K562 (cell line): ENCODE measurements around the gene ZBTB2. TPM values are rescaled to one million over a fixed set of nuclear protein-coding genes. Genes with fewer than 3 reads are reported as not detected.

ENCODE experiments used
- ATAC-seq: fragments of 200-7000 bp; cut with Tn5 transposase; 3 replicates; pipeline ENCODE4 v1.9.1; 2020; ENCODE audit warnings: moderate library complexity
- BruUV-seq: library from RNA; stranded (reverse); fragments of 400-500 nt; replicated peaks from 2 replicates; lab custom pipeline; 2021; lab: Mats Ljungman, UMichigan
- CTCF ChIA-PET: fragments of 300-600 bp; formaldehyde crosslinking; extraction: SDS; loops from one replicate; lab custom pipeline; 2021; ENCODE audit warnings: low intra/inter-chr PET ratio; lab: Yijun Ruan, JAX
- POLR2A ChIA-PET: fragments of 300-600, 350-650 bp; sonication (Branson Sonifier 250); formaldehyde crosslinking; extraction: SDS; loops from one replicate; lab custom pipeline; 2021; ENCODE audit warnings: antibody characterized with exemption, inconsistent platforms; lab: Yijun Ruan, JAX
- DNase-seq, 4 experiments: peaks; one replicate each; pipeline versions ENCODE4 v3.0.0 to v3.0.0-alpha.2; 2011 to 2018; ENCODE audit warnings: low spot score in 3 of 4, mixed read lengths in 3 of 4; ENCODE audit errors: extremely low read depth in 1 of 4
- FAIRE-seq: peaks from 2 replicates; lab custom pipeline; 2011; peaks lifted over from hg19 to GRCh38; lab: Jason Lieb, UNC
- H2AFZ ChIP-seq: 2 replicates; pipeline ENCODE4 v1.6.0; 2011; ENCODE audit warnings: low read depth, low read length, control low read depth, inconsistent platforms
- H3K27ac ChIP-seq: fragments of 200-600 bp; 3 replicates; pipeline ENCODE4 v1.8.0; 2011; ENCODE audit warnings: low read depth, mild to moderate bottlenecking, control low read depth, inconsistent platforms, low read length, moderate library complexity, mixed read lengths; ENCODE audit errors: extremely low read depth
- H3K27me3 ChIP-seq, 2 experiments: fragments of 300-600 bp in 1 of 2; 2 replicates in 1 of 2; 3 replicates in 1 of 2; pipeline versions ENCODE4 v1.6.0 to v1.8.0; 2011; ENCODE audit warnings: inconsistent platforms in 2 of 2, low read length in 2 of 2, mild to moderate bottlenecking in 1 of 2, mixed read lengths in 1 of 2, moderate library complexity in 1 of 2; ENCODE audit not compliant: control insufficient read depth in 2 of 2, insufficient read depth in 2 of 2
- H3K36me3 ChIP-seq: fragments of 300-600 bp; 3 replicates; pipeline ENCODE4 v1.8.0; 2011; ENCODE audit warnings: mild to moderate bottlenecking, low read length, inconsistent platforms; ENCODE audit not compliant: control insufficient read depth, insufficient read depth
- H3K4me1 ChIP-seq, 2 experiments: fragments of 200-600 bp in 1 of 2; replicated peaks in 1 of 2; 2 replicates in 1 of 2; 3 replicates in 1 of 2; pipeline versions ENCODE4 v1.5.1 to v1.8.0; 2011; ENCODE audit warnings: inconsistent platforms in 2 of 2, low read length in 2 of 2, mild to moderate bottlenecking in 1 of 2, mixed read lengths in 1 of 2, moderate library complexity in 1 of 2; ENCODE audit not compliant: control insufficient read depth in 2 of 2, insufficient read depth in 2 of 2
- H3K4me2 ChIP-seq: 2 replicates; pipeline ENCODE4 v1.6.1; 2011; ENCODE audit warnings: low read length, control low read depth, inconsistent platforms, mixed read lengths; ENCODE audit not compliant: insufficient read depth
- H3K4me3 ChIP-seq: fragments of 200-600 bp; sonication (generic), shearing (Covaris generic); 2 replicates; pipeline ENCODE4 v1.5.1; 2016; ENCODE audit warnings: control low read depth, inconsistent platforms
- H3K79me2 ChIP-seq: fragments of 200-600 bp; 3 replicates; pipeline ENCODE4 v1.8.0; 2011; ENCODE audit warnings: low read length, inconsistent platforms; ENCODE audit not compliant: control insufficient read depth, insufficient read depth
- H3K9ac ChIP-seq, 2 experiments: 2 replicates each; pipeline versions ENCODE4 v1.6.0 to v1.6.1; 2011; ENCODE audit warnings: low read depth in 2 of 2, low read length in 2 of 2, control low read depth in 1 of 2, inconsistent platforms in 1 of 2, mild to moderate bottlenecking in 1 of 2, mixed read lengths in 1 of 2; ENCODE audit not compliant: insufficient read depth in 1 of 2
- H3K9me1 ChIP-seq: one replicate; pipeline ENCODE4 v1.6.0; 2011; ENCODE audit warnings: inconsistent platforms, mild to moderate bottlenecking, low read length, moderate library complexity; ENCODE audit not compliant: control insufficient read depth, insufficient read depth
- H3K9me3 ChIP-seq: replicated peaks from 2 replicates; pipeline ENCODE4 v1.5.1; 2011; ENCODE audit warnings: low read depth, low read length, inconsistent platforms; ENCODE audit not compliant: control insufficient read depth, insufficient read depth
- H4K20me1 ChIP-seq: replicated peaks from 2 replicates; pipeline ENCODE4 v1.6.1; 2011; ENCODE audit warnings: low read length, inconsistent platforms, mixed read lengths; ENCODE audit not compliant: control insufficient read depth, insufficient read depth
- ADNP ChIP-seq: fragments of 200-800 bp; sonication (Bioruptor generic); IDR thresholded peaks from 2 replicates; pipeline ENCODE4 v1.6.1; 2016; ENCODE audit warnings: missing genetic modification characterization, missing compliant biosample characterization
- IFI16 ChIP-seq: fragments of 250-450 bp; sonication (Bioruptor Pico); IDR thresholded peaks from 2 replicates; pipeline ENCODE4 v2.1.2; 2022; ENCODE audit warnings: mild to moderate bottlenecking, inconsistent platforms
- KDM4B ChIP-seq, 2 experiments: fragments of 450-650 bp in 1 of 2; sonication (generic) in 1 of 2; IDR thresholded peaks; 2 replicates each; pipeline ENCODE4 v1.6.1; 2016 to 2017; ENCODE audit warnings: borderline replicate concordance in 2 of 2, antibody characterized with exemption in 1 of 2, low read depth in 1 of 2, mild to moderate bottlenecking in 1 of 2
- POLR2G ChIP-seq: fragments of 200-400 bp; formaldehyde crosslinking; IDR thresholded peaks from 2 replicates; pipeline ENCODE4 v1.6.1; 2017; ENCODE audit warnings: low read depth, mild to moderate bottlenecking, antibody characterized with exemption, low read length, moderate library complexity
- POLR2H ChIP-seq: IDR thresholded peaks from 2 replicates; pipeline ENCODE4 v1.6.1; 2016; ENCODE audit warnings: missing genetic modification characterization, low read depth, mild to moderate bottlenecking, control low read depth, missing compliant biosample characterization, moderate library complexity
- PTRF ChIP-seq: fragments of 450-650 bp; IDR thresholded peaks from 2 replicates; pipeline ENCODE4 v1.6.1; 2016; ENCODE audit warnings: mild to moderate bottlenecking, missing genetic modification characterization, missing compliant biosample characterization
- SAFB2 ChIP-seq: fragments of 200-400 bp; formaldehyde crosslinking; IDR thresholded peaks from 2 replicates; pipeline ENCODE4 v1.6.1; 2018; ENCODE audit warnings: borderline replicate concordance, low read length, low read depth, moderate library complexity; ENCODE audit not compliant: severe bottlenecking
- SETDB1 ChIP-seq: IDR thresholded peaks from one replicate; pipeline ENCODE4 v1.6.1; 2012; ENCODE audit warnings: low read length, control low read depth, inconsistent platforms
- TEAD4 ChIP-seq, 2 experiments: sonication (generic) in 1 of 2; formaldehyde crosslinking in 1 of 2; IDR thresholded peaks; 2 replicates each; pipeline versions ENCODE4 v1.6.1 to v1.8.0; 2012 to 2022; ENCODE audit warnings: borderline replicate concordance in 1 of 2, inconsistent platforms in 1 of 2, low read length in 1 of 2, mild to moderate bottlenecking in 1 of 2, missing genetic modification reagents in 1 of 2
- WGBS: fragments of 100-300 bp; shearing (Covaris generic); methylation state at CpG from one replicate; pipeline ENCODE4 v1.1.6; 2016; ENCODE audit warnings: low coverage, mixed read lengths; ENCODE audit not compliant: insufficient coverage; ENCODE audit errors: missing lambda C conversion rate; 5-methylcytosine and 5-hydroxymethylcytosine counted together
- in situ Hi-C: fragments of 300-500 bp; cut with MboI; formaldehyde crosslinking; loops from 4 replicates; pipeline ENCODE4 v1.15.0; 2018; ENCODE audit warnings: inconsistent platforms, mixed read lengths
- intact Hi-C: fragments of 100-400 bp; cut with micrococcal nuclease; formaldehyde crosslinking; loops from 2 replicates; pipeline ENCODE4 v1.14.2; 2022
- polyA plus RNA-seq, 8 experiments: library from polyadenylated mRNA; depleted of rRNA in 4 of 8; stranded (reverse) in 5 of 8; unstranded in 3 of 8; fragments of >200 nt; fragmentation: Nextera tagmentation in 2 of 8; fragmentation: Illumina TruSeq in 1 of 8; extraction: Ambion mirVana in 2 of 8; extraction: Trizol in 1 of 8; gene quantifications; 2 replicates each; pipeline versions ENCODE4 v1.2.1 to v1.2.3, GENCODE V29; 2011 to 2014; ENCODE audit warnings: inconsistent platforms in 1 of 8, missing spikeins in 1 of 8
- total RNA-seq, 7 experiments: library from RNA; depleted of rRNA in 6 of 7; stranded (reverse); fragments of >200 nt in 6 of 7; fragmentation: Illumina TruSeq in 2 of 7; extraction: Trizol in 2 of 7; gene quantifications; 2 replicates each; pipeline versions ENCODE4 v1.2.1 to v1.2.3, GENCODE V29; 2011 to 2021; ENCODE audit warnings: low replicate concordance in 1 of 7
- TF ChIP-seq, protein P1 (sequence below), 2 experiments: fragments of 450-650 bp in 1 of 2; sonication (generic) in 1 of 2; formaldehyde crosslinking; conservative IDR thresholded peaks; 2 replicates each; pipeline versions ENCODE4 v1.4.0 to v1.8.1; 2020 to 2022; ENCODE audit warnings: mild to moderate bottlenecking in 1 of 2, missing genetic modification reagents in 1 of 2
- TF ChIP-seq, protein P2 (sequence below): fragments of 450-650 bp; formaldehyde crosslinking; IDR thresholded peaks from 2 replicates; pipeline ENCODE4 v1.4.0; 2022; ENCODE audit warnings: missing genetic modification characterization
- TF ChIP-seq, protein P3 (sequence below): fragments of 200-800 bp; sonication (Bioruptor generic); IDR thresholded peaks from 2 replicates; pipeline ENCODE4 v1.6.1; 2017; ENCODE audit warnings: missing genetic modification characterization, missing compliant biosample characterization
- TF ChIP-seq, protein P4 (sequence below): fragments of 450-650 bp; formaldehyde crosslinking; conservative IDR thresholded peaks from 2 replicates; pipeline ENCODE4 v1.4.0; 2022; ENCODE audit warnings: mild to moderate bottlenecking, missing genetic modification characterization

Gene ZBTB2
- total and polyA plus RNA-seq, 9 of the 15 experiments (the other 6 are each of a cell fraction or from before 2014, with no cell fraction given): 5.1 to 26.2 (median 16.4) TPM

DNA sequence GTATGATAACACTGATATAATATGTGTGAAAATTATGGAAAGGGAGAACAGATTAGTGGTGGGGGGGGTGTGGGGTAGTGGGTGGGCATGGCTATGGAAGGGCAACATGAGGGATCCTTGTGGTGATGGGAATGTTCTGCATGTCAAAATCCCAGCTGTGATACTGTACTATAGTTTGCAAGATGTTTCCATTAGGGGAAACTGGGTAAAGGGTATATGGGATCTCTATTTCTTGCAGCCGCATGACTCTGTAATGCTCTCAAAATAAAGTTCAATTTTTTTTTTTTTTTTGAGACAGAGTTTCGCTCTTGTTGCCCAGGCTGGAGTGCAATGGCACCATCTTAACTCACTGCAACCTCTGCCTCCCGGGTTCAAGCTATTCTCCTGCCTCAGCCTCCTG, 14.3 kb downstream of the ZBTB2 start:
- Histone ChIP-seq H4K20me1 (no peaks in the 10 kb centered on the region), H3K9ac (no peak overlapping the region), H3K4me3 (no peak overlapping the region), H3K4me1 (peaks cover 11 to 12% of the 10 kb centered on the region in 2 experiments), H3K36me3 (peaks cover 15% of the 10 kb centered on the region; the same call in 1 of the 3 replicates), H3K9me1 (no peaks in the 10 kb centered on the region), H3K4me2 (no peak overlapping the region), H3K79me2 (peaks cover 66% of the 10 kb centered on the region), H3K9me3 (no peaks in the 10 kb centered on the region), H2AFZ (no peak overlapping the region), H3K27me3 (no peaks in the 10 kb centered on the region), H3K27ac (no peak overlapping the region)
- ATAC-seq: no peak
- ChIA-PET CTCF (no interaction called here), POLR2A (interaction anchor here (0.7 to 1.2 kb wide), 3 partner anchors 11 to 533 kb away, joined by 3 to 5 read pairs (median 3); no protein-coding TSS in a partner anchor)
- no TSS peak for BruUV-seq
- DNase-seq: no peak
- TF ChIP-seq SAFB2 (no peak), KDM4B (IDR thresholded peaks at IDR 0.05; ENCODE audit: borderline replicate concordance in 2 of 2, low read depth in 1 of 2) (no peak), IFI16 (CRISPR knock-in tag) (no peak), POLR2G (no peak), ADNP (tag) (no peak), TEAD4 (IDR thresholded peaks at IDR 0.05; ENCODE audit: low read length) (no peak), TEAD4 (CRISPR knock-in tag; IDR thresholded peaks at IDR 0.05; ENCODE audit: borderline replicate concordance) (no peak), PTRF (tag) (no peak), SETDB1 (no peak), POLR2H (tag) (no peak)
- TF ChIP-seq, protein P1, sequence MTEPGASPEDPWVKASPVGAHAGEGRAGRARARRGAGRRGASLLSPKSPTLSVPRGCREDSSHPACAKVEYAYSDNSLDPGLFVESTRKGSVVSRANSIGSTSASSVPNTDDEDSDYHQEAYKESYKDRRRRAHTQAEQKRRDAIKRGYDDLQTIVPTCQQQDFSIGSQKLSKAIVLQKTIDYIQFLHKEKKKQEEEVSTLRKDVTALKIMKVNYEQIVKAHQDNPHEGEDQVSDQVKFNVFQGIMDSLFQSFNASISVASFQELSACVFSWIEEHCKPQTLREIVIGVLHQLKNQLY (CRISPR knock-in tag; conservative IDR thresholded peaks at IDR 0.05): no peak
- TF ChIP-seq, protein P2, sequence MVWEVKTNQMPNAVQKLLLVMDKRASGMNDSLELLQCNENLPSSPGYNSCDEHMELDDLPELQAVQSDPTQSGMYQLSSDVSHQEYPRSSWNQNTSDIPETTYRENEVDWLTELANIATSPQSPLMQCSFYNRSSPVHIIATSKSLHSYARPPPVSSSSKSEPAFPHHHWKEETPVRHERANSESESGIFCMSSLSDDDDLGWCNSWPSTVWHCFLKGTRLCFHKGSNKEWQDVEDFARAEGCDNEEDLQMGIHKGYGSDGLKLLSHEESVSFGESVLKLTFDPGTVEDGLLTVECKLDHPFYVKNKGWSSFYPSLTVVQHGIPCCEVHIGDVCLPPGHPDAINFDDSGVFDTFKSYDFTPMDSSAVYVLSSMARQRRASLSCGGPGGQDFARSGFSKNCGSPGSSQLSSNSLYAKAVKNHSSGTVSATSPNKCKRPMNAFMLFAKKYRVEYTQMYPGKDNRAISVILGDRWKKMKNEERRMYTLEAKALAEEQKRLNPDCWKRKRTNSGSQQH (CRISPR knock-in tag): no peak
- TF ChIP-seq, protein P3, sequence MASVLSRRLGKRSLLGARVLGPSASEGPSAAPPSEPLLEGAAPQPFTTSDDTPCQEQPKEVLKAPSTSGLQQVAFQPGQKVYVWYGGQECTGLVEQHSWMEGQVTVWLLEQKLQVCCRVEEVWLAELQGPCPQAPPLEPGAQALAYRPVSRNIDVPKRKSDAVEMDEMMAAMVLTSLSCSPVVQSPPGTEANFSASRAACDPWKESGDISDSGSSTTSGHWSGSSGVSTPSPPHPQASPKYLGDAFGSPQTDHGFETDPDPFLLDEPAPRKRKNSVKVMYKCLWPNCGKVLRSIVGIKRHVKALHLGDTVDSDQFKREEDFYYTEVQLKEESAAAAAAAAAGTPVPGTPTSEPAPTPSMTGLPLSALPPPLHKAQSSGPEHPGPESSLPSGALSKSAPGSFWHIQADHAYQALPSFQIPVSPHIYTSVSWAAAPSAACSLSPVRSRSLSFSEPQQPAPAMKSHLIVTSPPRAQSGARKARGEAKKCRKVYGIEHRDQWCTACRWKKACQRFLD: no peak
- TF ChIP-seq, protein P4, sequence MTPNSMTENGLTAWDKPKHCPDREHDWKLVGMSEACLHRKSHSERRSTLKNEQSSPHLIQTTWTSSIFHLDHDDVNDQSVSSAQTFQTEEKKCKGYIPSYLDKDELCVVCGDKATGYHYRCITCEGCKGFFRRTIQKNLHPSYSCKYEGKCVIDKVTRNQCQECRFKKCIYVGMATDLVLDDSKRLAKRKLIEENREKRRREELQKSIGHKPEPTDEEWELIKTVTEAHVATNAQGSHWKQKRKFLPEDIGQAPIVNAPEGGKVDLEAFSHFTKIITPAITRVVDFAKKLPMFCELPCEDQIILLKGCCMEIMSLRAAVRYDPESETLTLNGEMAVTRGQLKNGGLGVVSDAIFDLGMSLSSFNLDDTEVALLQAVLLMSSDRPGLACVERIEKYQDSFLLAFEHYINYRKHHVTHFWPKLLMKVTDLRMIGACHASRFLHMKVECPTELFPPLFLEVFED: no peak
- no peak for FAIRE-seq
- in situ Hi-C loops (no loop called here), intact Hi-C loops (no loop called here)
- 67% methylated on average over 3 of the region's 3 CpGs for WGBS
